Heart right ventricle (tissue), 16 donors: ENCODE data around the gene CYREN. TPM values are rescaled to one million over a fixed set of nuclear protein-coding genes. Genes with fewer than 3 reads are reported as not detected.
A peak's percentile ranks its signal among the peaks of the same experiment; 100 is the strongest.

Experiments used
- ATAC-seq, 8 donors: fragments of 200-7000 bp; cut with Tn5 transposase; one replicate each; pipeline ENCODE4 v1.9.1; 2020; ENCODE audit warnings: mild to moderate bottlenecking in 8 of 8, moderate library complexity in 8 of 8, moderate number of reproducible peaks in 1 of 8
- DNase-seq, 2 donors: peaks; one replicate each; pipeline ENCODE4 v3.0.0-alpha.2; 2020
- H3K27ac ChIP-seq, 10 donors: fragments of 200-600 bp; sonication (generic) in 2 of 10; one replicate each; pipeline versions ENCODE4 v1.5.0 to v1.8.0; 2020 to 2022; ENCODE audit warnings: mild to moderate bottlenecking in 3 of 10
- H3K27me3 ChIP-seq, 7 donors: fragments of 200-600 bp; one replicate each; pipeline ENCODE4 v1.8.0; 2021 to 2022; ENCODE audit warnings: mild to moderate bottlenecking in 2 of 7
- H3K36me3 ChIP-seq, 9 donors: fragments of 200-600 bp; sonication (generic) in 1 of 9; one replicate each; pipeline versions ENCODE4 v1.5.0 to v1.8.0; 2020 to 2022; ENCODE audit warnings: mild to moderate bottlenecking in 2 of 9
- H3K4me1 ChIP-seq, 9 donors: fragments of 200-600 bp; sonication (generic) in 1 of 9; one replicate each; pipeline versions ENCODE4 v1.5.0 to v1.8.0; 2020 to 2022; ENCODE audit warnings: mild to moderate bottlenecking in 4 of 9
- H3K4me3 ChIP-seq, 10 donors: fragments of 200-600 bp; sonication (generic) in 2 of 10; one replicate each; pipeline versions ENCODE4 v1.5.0 to v1.8.0; 2020 to 2022; ENCODE audit warnings: mild to moderate bottlenecking in 7 of 10, moderate library complexity in 2 of 10
- H3K9me3 ChIP-seq, 11 donors: fragments of 200-600 bp in 10 of 11; sonication (generic) in 2 of 11; one replicate each; pipeline versions ENCODE4 v1.5.0 to v1.8.0; 2013 to 2022; ENCODE audit warnings: mild to moderate bottlenecking in 2 of 11, control low read depth in 1 of 11, moderate library complexity in 1 of 11
- CTCF ChIP-seq, 9 donors: fragments of 200-600 bp; sonication (generic) in 2 of 9; IDR thresholded peaks; one replicate each; pipeline versions ENCODE4 v1.5.0 to v1.8.0; 2021 to 2022; ENCODE audit warnings: antibody characterized with exemption in 9 of 9, mild to moderate bottlenecking in 5 of 9, moderate library complexity in 1 of 9
- WGBS, 2 donors: extraction: QIAGEN DNeasy Blood & Tissue Kit; methylation state at CpG; one replicate each; pipeline ENCODE4 v1.1.7; 2013; ENCODE audit warnings: inconsistent platforms in 1 of 2; 5-methylcytosine and 5-hydroxymethylcytosine counted together
- intact Hi-C, 10 donors: fragments of 100-400 bp; cut with DNase I; formaldehyde crosslinking; loops; one replicate each; pipeline versions ENCODE4 v1.11.1 to v1.14.2; 2022
- polyA plus RNA-seq, 2 donors: library from polyadenylated mRNA; stranded (reverse); fragments of 200-250 nt; gene quantifications; one replicate each; pipeline ENCODE4 v1.2.3, GENCODE V29; 2013
- total RNA-seq, 10 donors: library from RNA; stranded (reverse); fragmentation: NEBNext Ultra II Directional in 3 of 10; extraction: Animal tissue kit (Norgen Biotek cat#: 25700) in 3 of 10; gene quantifications; one replicate each; pipeline versions ENCODE4 v1.2.1 to v1.2.4, GENCODE V29; 2021 to 2023
- donor health status: Arrhythmogenic right ventricular cardiomyopathy.
- donor health status: ischemic (EF 13 %, LVEDD 7.1; RV severe dilation, severe dysfunction).
- donor health status: healthy with polysubstance abuse.
- donor health status: DM: no; HTN: yes; CAD: no.
- donor health status: DM: no; HTN: no; CAD: no.
- donor health status: ischemic (EF 25% LVEDD 6.9; RV normal size, moderate dysfunction).
- donor health status: ischemic (EF 25% LVEDD 5.7; RV mildly dilated, moderate dysfunction).
- donor health status: healthy.
- donor health status: DM: yes; HTN: yes; CAD: no.
- donor health status: Ischemic cardiomyopathy.
- donor health status: ischemic (EF 35%, LVEDD 5.7; RV mildly dilated, moderate dysfunction).
- donor health status: nonischemic (EF 11% LVEDD 7.7; RV severe dilation, severe dysfunction).
- donor health status: DM: yes; HTN: yes; CAD: no.
- donor health status: PGD.
- donor health status: ischemic (EF 29% LVEDD 5.4; RV normal size, mild dysfunction).
- donor health status: nonischemic (EF 23%, LVEDD 6.1; RV moderate dilation, normal function).

The CYREN gene
- total and polyA plus RNA-seq, 12 donors, result 16.0 to 33.3 (median 22.6) TPM

DNA sequence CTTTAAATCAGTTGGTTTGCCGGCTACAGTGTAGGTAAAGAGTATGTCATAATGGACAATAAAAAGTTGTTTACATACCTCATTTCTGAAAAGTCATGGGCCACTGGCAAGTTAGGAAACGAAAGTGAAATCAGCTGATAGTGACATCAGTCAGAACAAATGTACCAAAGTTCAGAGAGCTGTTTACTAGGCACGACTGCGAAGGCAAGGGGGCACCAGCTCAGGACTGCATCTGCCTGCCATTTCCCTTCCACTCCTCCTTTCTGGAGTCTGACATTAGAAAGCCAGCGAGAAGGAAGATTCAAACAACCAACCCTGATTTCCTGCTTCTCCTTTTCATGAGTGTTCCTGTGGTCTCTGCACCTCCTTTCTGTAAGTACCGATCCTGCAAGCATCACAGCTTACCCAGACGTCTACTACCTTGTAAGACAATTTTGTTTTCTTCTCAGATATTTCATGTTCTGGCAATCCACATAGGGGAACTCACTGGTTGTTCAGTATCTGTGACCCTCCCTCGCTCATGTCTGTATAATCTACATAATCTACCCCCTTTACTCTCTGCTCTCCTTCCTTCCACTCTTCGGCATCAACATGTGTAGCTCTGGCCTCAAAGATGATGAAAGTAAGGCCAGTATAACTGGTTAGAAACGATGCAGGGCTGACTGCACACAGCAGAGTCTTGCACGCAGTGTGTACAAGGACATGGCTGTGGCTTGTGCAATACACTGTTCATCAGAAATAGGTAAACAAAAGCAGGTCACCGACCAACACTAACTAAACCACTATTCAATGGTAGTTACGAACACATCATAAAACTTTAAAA, 22.4 kb downstream of the CYREN start, which contains the start of gene TMEM140:
Gene TMEM140, plus strand, starts transcription at position 174 of the 823 bp plus-strand sequence. CDS start 16,370 bp downstream, outside the sequence.
- TF ChIP-seq CTCF (IDR thresholded peaks at IDR 0.05), result peak in 2 of 9 donors; percentile 23 to 34
- 18 to 42% methylated on average over 13 of the region's 13 CpGs for WGBS, 2 donors
- peaks cover 0 to 5% (median 0%) of the 10 kb centered on the region in 11 donors for H3K9me3 ChIP-seq
- peak; percentile 73 to 88 (median 80) for ATAC-seq
- peaks cover 0 to 21% (median 0%) of the 10 kb centered on the region in 9 donors for H3K36me3 ChIP-seq
- intact Hi-C loops, result loop anchor here in 5 of 10 donors (1.0 to 5.0 kb wide), 4 partner anchors 22 to 161 kb away; partner anchors contain the start of genes AGBL3 (in 3 of the 5) and CYREN (in 2 of the 5)
- H3K27me3 ChIP-seq, result no peaks in the 10 kb centered on the region
- H3K27ac ChIP-seq, result peak within 1 kb of the TSS; percentile 87 to 97 (median 94)
- DNase-seq, result peak in 1 of 2 donors; percentile 57
- peaks cover 6 to 80% (median 62%) of the 10 kb centered on the region in 9 donors for H3K4me1 ChIP-seq
- peak within 1 kb of the TSS; percentile 30 to 69 (median 62) for H3K4me3 ChIP-seq

DNA sequence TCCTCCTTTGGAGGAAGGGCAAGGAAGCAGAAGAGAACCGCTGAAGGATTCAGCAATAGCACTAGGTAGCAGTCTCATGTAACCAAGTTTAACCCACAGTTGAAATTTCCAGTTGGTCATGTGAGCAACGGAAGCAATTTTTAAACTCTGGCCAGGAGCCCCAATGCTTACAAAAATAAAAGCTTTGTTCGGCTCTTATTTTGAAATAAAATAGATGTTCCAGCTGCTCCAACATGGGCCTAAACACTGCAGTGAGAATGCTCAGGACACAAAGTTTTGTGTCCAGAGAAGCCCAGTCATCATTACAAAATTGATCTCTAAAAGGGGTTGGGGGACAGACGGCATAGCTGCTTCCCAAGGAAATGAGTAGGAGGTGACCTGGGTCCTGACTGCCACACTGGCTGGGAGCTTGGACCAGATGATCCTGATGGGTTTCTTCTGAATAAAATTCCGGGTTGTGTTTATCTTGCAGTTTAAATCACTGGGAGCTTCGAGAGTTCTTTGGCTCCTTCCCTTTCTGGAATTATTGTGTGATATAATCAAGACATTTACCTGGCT, 23.1 kb downstream of the CYREN start:
- peak in 1 of 9 donors; percentile 11 for TF ChIP-seq CTCF (IDR thresholded peaks at IDR 0.05)
- H3K27ac ChIP-seq, result peak overlapping the region; percentile 87 to 97 (median 94)
- H3K4me1 ChIP-seq, result peaks cover 6 to 78% (median 62%) of the 10 kb centered on the region in 9 donors
- no peaks in the 10 kb centered on the region for H3K9me3 ChIP-seq
- ATAC-seq (peak; percentile 60 to 76 (median 74)), DNase-seq (peak in 1 of 2 donors; percentile 61)
- WGBS, 2 donors, result 8 to 17% methylated on average over 6 of the region's 6 CpGs
- intact Hi-C loops, result loop anchor here in 4 of 10 donors (1.0 to 5.0 kb wide), 3 partner anchors 23 to 161 kb away; partner anchors contain the start of genes AGBL3 (in 3 of the 4) and CYREN (in 1 of the 4)
- no peaks in the 10 kb centered on the region for H3K27me3 ChIP-seq
- peak overlapping the region; percentile 30 to 69 (median 62) for H3K4me3 ChIP-seq
- peaks cover 0 to 14% (median 0%) of the 10 kb centered on the region in 9 donors for H3K36me3 ChIP-seq

DNA sequence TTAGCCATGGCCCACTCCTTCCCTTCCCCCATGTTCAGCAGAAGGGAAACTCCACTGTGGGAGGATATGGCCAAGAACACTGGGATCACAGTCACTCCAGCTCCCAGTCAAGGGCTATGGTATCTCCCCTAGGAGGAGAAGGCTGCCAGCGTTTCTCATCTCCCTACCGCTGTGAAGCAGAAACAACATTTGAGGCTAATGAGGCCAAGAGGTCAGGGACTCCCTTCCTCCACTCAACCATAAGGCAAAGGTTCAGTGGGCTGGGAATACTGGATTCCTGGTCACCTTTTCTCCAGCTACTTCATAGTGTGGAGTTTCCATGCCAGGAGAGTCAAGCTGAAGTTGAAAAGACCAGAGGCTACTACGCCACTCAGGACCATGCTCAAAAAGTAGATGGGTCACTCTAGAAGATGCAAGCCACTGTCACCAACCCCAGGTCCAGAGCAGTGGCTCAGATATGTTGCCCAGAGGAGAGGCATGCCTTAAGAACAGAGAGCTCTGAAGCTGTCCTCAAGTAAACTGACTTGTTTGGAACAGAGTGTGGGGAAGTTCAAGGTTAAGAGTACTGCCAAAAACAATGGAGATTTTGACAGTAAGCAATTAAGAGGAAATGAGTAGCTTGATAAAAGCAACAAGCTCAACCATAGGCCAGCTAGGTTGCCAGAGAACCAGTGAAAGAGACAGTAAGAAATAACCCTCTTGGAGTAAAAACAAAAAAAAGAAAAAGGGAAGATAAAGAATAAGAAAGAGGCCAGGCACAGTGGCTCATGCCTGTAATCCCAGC, 26.4 kb downstream of the CYREN start:
- Histone ChIP-seq H3K4me1 (peaks cover 6 to 45% (median 37%) of the 10 kb centered on the region in 9 donors), H3K36me3 (no peaks in the 10 kb centered on the region), H3K27me3 (no peaks in the 10 kb centered on the region), H3K27ac (peak overlapping the region in 7 of 10 donors; percentile 9 to 96 (median 48)), H3K9me3 (no peaks in the 10 kb centered on the region), H3K4me3 (no peak overlapping the region)
- 71 to 85% methylated on average over 3 of the region's 3 CpGs for WGBS, 2 donors
- intact Hi-C loops, result loop anchor here in 1 of 10 donors (5.0 kb wide), 1 partner anchor 157 kb away; the partner anchor contains the start of gene AGBL3
- DNase-seq (peak in 1 of 2 donors; percentile 16), ATAC-seq (peak in 6 of 8 donors; percentile 15 to 58 (median 39))
- TF ChIP-seq CTCF (IDR thresholded peaks at IDR 0.05), result no peak
